GM13977 (cell line): ENCODE data around the gene ATF6B.

Source experiments
- DNase-seq: peaks from one replicate; pipeline ENCODE4 v3.0.0; 2012; ENCODE audit warnings: low spot score
- in situ Hi-C: fragments of 300-500 bp; cut with MboI; formaldehyde crosslinking; loops from one replicate; pipeline ENCODE4 v1.12.0; 2022; ENCODE audit warnings: low sequenced_read_pairs, low pct_unique_long_range_greater_than_20kb, mixed read lengths, inconsistent platforms; ENCODE audit not compliant: unreplicated experiment
- TF ChIP-seq, protein P1 (sequence below): IDR thresholded peaks from 2 replicates; pipeline ENCODE4 v1.5.1; 2012; ENCODE audit warnings: mild to moderate bottlenecking, control low read depth; ENCODE audit not compliant: insufficient read depth; ENCODE audit errors: extremely low read depth, missing control alignments

The ATF6B gene

DNA sequence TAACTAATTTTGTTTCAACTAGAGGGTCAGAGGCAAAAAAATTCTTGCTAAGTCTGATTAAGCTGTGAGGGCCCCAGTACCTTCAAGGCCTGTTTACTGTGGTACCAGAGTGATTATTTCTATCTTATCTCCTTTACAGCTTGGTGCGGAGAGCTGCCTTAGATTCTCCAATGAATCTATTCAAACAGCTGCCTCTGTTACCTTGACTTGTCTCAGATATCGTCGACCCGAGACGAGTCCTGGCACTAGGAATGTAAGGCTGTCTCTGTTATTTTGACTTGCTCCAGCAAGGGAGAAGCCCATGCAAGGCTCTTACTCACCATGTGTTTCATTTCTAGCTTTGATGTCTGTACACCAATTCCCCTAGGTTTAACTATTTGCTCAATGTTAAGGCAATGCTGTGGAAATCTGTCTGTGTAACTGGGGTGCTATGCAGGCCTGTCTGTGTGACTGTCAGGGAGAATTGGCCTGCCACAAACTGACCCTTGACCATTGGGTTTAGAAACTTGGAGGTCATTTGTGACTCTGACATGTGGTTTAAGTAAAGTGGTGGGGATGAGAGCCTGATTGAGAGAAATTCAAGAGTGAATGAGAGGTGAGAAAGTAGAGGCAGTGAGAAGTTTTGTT lies 12.5 kb upstream of the ATF6B start:
- in situ Hi-C loops: no loop called here
- no peak for DNase-seq
- TF ChIP-seq, protein P1, sequence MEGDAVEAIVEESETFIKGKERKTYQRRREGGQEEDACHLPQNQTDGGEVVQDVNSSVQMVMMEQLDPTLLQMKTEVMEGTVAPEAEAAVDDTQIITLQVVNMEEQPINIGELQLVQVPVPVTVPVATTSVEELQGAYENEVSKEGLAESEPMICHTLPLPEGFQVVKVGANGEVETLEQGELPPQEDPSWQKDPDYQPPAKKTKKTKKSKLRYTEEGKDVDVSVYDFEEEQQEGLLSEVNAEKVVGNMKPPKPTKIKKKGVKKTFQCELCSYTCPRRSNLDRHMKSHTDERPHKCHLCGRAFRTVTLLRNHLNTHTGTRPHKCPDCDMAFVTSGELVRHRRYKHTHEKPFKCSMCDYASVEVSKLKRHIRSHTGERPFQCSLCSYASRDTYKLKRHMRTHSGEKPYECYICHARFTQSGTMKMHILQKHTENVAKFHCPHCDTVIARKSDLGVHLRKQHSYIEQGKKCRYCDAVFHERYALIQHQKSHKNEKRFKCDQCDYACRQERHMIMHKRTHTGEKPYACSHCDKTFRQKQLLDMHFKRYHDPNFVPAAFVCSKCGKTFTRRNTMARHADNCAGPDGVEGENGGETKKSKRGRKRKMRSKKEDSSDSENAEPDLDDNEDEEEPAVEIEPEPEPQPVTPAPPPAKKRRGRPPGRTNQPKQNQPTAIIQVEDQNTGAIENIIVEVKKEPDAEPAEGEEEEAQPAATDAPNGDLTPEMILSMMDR: no peak

DNA sequence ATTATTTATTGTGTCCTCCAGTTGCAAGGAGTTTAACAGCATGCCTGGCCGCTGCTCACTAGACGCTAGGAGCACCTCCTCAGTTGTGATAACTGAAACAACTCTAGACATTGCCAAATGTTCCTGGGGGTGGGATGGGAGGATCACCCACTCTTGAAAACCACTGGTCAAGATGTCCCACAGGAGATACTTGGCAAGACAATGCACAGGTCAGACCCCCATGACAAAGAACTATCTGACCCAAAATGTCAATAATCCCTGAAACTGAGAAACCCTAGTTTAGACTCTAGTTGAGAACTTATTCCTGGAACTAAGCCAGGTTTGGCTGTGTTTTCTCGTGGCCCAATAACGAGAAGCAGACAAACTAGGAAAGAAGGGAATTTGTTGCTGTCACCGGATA lies 11.5 kb upstream of the ATF6B start:
- DNase-seq: no peak
- TF ChIP-seq, protein P1: no peak
- in situ Hi-C loops: no loop called here

DNA sequence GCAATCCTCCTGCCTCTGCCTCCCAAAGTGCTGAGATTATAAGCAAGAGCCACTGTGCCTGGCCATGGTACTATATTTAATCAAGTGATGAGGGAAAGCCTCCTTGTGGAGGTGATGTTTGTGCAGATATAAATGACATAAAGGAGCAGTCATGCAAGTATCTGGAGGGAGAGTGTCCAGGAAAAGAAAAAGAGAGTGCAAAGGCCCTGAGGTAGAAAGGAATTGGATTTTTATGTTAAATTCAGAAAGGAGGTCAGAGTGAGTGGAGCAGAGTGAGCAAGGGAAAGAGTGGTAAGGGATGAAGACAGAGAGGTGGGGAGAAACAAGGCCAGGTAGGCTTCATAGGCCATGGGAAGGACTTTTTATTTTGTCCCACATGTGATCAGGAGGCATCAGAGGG lies 9.4 kb upstream of the ATF6B start:
- TF ChIP-seq, protein P1: no peak
- in situ Hi-C loops: no loop called here
- DNase-seq: no peak

DNA sequence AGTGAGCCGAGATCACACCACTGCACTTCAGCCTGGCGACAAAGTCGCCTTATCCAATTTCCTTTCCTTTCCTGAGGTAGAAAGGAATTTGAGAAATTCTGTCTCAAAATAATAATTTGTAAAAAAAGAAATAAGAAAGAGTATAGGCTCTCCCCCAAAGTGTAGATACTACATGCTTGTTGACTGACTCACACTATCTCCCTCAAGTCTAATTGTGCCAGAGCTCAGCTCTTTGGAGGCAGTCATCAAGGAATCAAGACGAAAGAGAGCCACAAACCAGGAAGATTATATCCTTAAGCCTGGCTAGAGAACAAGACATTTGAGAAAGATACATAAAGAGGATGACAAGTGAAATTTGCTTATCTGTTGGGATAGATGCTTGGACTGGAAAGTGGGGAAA lies 5.7 kb upstream of the ATF6B start:
- DNase-seq: no peak
- TF ChIP-seq, protein P1: no peak
- in situ Hi-C loops: no loop called here

DNA sequence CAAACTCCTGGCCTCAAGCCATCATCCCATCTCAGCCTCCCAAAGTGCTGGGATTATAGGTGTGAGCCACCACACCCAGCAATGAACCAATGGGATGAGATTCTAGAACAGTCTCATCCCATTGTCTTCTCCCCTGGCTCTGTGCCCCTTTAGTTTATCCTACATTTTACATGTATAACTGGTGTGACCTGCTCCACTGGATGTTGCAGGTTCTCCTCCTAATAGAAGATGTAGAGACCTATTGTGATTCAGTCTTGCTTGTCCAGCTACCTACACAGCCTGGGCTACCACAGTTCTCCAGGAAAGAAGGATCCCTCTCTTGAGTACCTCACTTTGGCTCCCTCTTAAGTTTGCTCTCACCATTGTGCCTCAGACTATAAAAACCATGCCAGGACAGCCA lies 4.1 kb upstream of the ATF6B start:
- TF ChIP-seq, protein P1: no peak
- no peak for DNase-seq
- in situ Hi-C loops: no loop called here

DNA sequence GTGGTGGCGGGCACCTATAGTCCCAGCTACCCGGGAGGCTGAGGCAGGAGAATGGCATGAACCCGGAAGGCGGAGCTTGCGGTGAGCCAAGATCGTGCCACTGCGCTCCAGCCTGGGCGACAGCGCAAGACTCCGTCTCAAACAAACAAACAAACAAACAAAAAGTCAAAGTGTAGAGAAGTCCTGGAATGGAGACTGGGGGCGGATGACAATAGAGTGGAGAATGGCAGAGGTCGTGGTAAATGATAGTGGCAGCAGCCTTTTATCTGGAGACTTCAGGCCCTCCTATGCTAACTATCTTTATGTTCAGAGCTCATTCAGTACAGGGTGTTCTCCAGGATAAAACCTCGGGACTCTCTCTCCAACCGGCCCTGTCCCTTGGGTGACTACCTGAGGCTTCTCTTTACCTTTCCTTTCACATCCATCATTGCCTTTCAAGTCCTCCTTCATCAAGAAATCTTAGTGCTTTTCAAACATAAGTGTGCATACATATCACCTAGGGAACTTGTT lies 3.4 kb upstream of the ATF6B start:
- TF ChIP-seq, protein P1: no peak
- DNase-seq: no peak
- in situ Hi-C loops: no loop called here
